Neural crest cell (in vitro differentiated cells): ENCODE results near the gene SPTY2D1. TPM values are rescaled to one million over a fixed set of nuclear protein-coding genes. Genes with fewer than 3 reads are reported as not detected.
"Not testable (repeated sequence)": the region's sequence is repeated elsewhere in the genome, so short reads cannot be mapped to it uniquely, and the experiment has no call there.

ENCODE experiments used
- DNase-seq: peaks from one replicate; pipeline ENCODE4 v3.0.0; 2021; ENCODE audit warnings: low read depth, mixed read lengths, low spot score
- H3K27ac Mint-ChIP-seq: one replicate; pipeline ENCODE4 v1.8.0; 2021; ENCODE audit warnings: mild to moderate bottlenecking, mixed read lengths; ENCODE audit not compliant: unreplicated experiment
- H3K27me3 Mint-ChIP-seq: 2 replicates; pipeline ENCODE4 v1.8.0; 2021; ENCODE audit warnings: low read depth, mild to moderate bottlenecking, mixed read lengths
- H3K36me3 Mint-ChIP-seq: 2 replicates; pipeline ENCODE4 v1.8.0; 2021; ENCODE audit warnings: low read depth, mild to moderate bottlenecking, mixed read lengths
- H3K4me1 Mint-ChIP-seq: 2 replicates; pipeline ENCODE4 v1.8.0; 2021; ENCODE audit warnings: mixed read lengths
- H3K4me3 Mint-ChIP-seq: one replicate; pipeline ENCODE4 v1.8.0; 2021; ENCODE audit warnings: mild to moderate bottlenecking, mixed read lengths
- H3K9me3 Mint-ChIP-seq: 2 replicates; pipeline ENCODE4 v1.8.0; 2021; ENCODE audit warnings: mixed read lengths
- CTCF ChIP-seq: fragments of 200-600 bp; sonication (generic); conservative IDR thresholded peaks from 2 replicates; pipeline ENCODE4 v1.5.0; 2021; ENCODE audit warnings: antibody characterized with exemption, mild to moderate bottlenecking
- total RNA-seq: library from RNA; stranded (reverse); gene quantifications from 2 replicates; pipeline ENCODE4 v1.2.1, GENCODE V29; 2021

Gene SPTY2D1
- total RNA-seq, 1 donor from 2014 or later: 15.7 TPM

GRCh38 chr11:18599739-18600230 is 34.4 kb downstream of the SPTY2D1 start, which contains the start of gene MISFA:
Gene MISFA, plus strand, starts transcription at chr11:18599789. Its CDS starts 140 bp downstream, at chr11:18599929.
- Mint-ChIP-seq H3K9me3 (no peaks in the 10 kb centered on the region), H3K27me3 (no peaks in the 10 kb centered on the region), H3K4me1 (no peaks in the 10 kb centered on the region), H3K4me3 (no peak within 1 kb of the TSS), H3K27ac (no peak within 1 kb of the TSS), H3K36me3 (no peaks in the 10 kb centered on the region)
- no peak for DNase-seq
- no peak for TF ChIP-seq CTCF

- Mint-ChIP-seq H3K4me1 (no peaks in the 10 kb centered on the region), H3K27ac (no peak overlapping the region), H3K9me3 (no peaks in the 10 kb centered on the region), H3K27me3 (no peaks in the 10 kb centered on the region), H3K4me3 (no peak overlapping the region), H3K36me3 (no peaks in the 10 kb centered on the region)
- TF ChIP-seq CTCF: no peak
- DNase-seq: no peak
Measured at GRCh38 chr11:18594999-18595749, 39.0 kb downstream of the SPTY2D1 start.

- not testable (repeated sequence) for H3K9me3 Mint-ChIP-seq, H3K27ac Mint-ChIP-seq, H3K4me1 Mint-ChIP-seq, H3K4me3 Mint-ChIP-seq, H3K36me3 Mint-ChIP-seq, H3K27me3 Mint-ChIP-seq, DNase-seq
Measured at GRCh38 chr11:18594088-18594487, 40.1 kb downstream of the SPTY2D1 start.

- H3K4me3 Mint-ChIP-seq: peak overlapping the region; percentile 35
- H3K27me3 Mint-ChIP-seq: no peaks in the 10 kb centered on the region
- no peak for TF ChIP-seq CTCF
- no peaks in the 10 kb centered on the region for H3K36me3 Mint-ChIP-seq
- no peak for DNase-seq
- H3K27ac Mint-ChIP-seq: no peak overlapping the region
- H3K4me1 Mint-ChIP-seq: no peaks in the 10 kb centered on the region
- no peaks in the 10 kb centered on the region for H3K9me3 Mint-ChIP-seq
Measured at GRCh38 chr11:18590571-18590970, 43.6 kb downstream of the SPTY2D1 start.

- Mint-ChIP-seq H3K9me3 (no peaks in the 10 kb centered on the region), H3K4me3 (no peak within 1 kb of the TSS), H3K4me1 (no peaks in the 10 kb centered on the region), H3K27ac (no peak within 1 kb of the TSS), H3K36me3 (no peaks in the 10 kb centered on the region), H3K27me3 (no peaks in the 10 kb centered on the region)
- TF ChIP-seq CTCF: no peak
- peak; percentile 82 for DNase-seq
Measured at GRCh38 chr11:18588297-18589252, 45.6 kb downstream of the SPTY2D1 start, which contains the start of gene UEVLD. Gene UEVLD, minus strand, starts transcription at chr11:18588734. Its CDS starts 80 bp downstream, at chr11:18588654.
